A673 (cell line): ENCODE results near the gene PIK3C2A. TPM values are rescaled to one million over a fixed set of nuclear protein-coding genes. Genes with fewer than 3 reads are reported as not detected.

ENCODE experiments used
- BruUV-seq: library from RNA; stranded (reverse); fragments of 400-500 nt; replicated peaks from 2 replicates; lab custom pipeline; 2021; lab: Mats Ljungman, UMichigan
- CTCF ChIA-PET: fragments of 300-600 bp; sonication (Branson Sonifier 250); formaldehyde crosslinking; loops from one replicate; lab custom pipeline; 2022; ENCODE audit warnings: antibody characterized with exemption; lab: Charles Lee
- POLR2A ChIA-PET: fragments of 300-600 bp; sonication (Branson Sonifier 250); formaldehyde crosslinking; loops from one replicate; lab custom pipeline; 2022; ENCODE audit warnings: antibody characterized with exemption; ENCODE audit not compliant: low non-redundant PET; lab: Charles Lee
- DNase-seq: peaks from one replicate; pipeline ENCODE4 v3.0.0-alpha.2; 2015; ENCODE audit warnings: low spot score
- H3K27ac ChIP-seq: fragments of 200-600 bp; sonication (generic); 2 replicates; pipeline ENCODE4 v1.5.1; 2016; ENCODE audit warnings: mixed run types, low read depth, mild to moderate bottlenecking, mixed read lengths, antibody characterized with exemption, low read length; ENCODE audit not compliant: poor library complexity, severe bottlenecking
- H3K27me3 ChIP-seq: fragments of 200-600 bp; sonication (generic); replicated peaks from 2 replicates; pipeline ENCODE4 v1.6.1; 2017; ENCODE audit warnings: mixed run types, low read depth, mild to moderate bottlenecking, mixed read lengths, antibody characterized with exemption, low read length; ENCODE audit not compliant: insufficient read depth, poor library complexity
- H3K36me3 ChIP-seq: fragments of 200-600 bp; sonication (generic); 2 replicates; pipeline ENCODE4 v1.6.1; 2016; ENCODE audit warnings: mixed run types, mild to moderate bottlenecking, mixed read lengths, antibody characterized with exemption, low read length; ENCODE audit not compliant: insufficient read depth, poor library complexity, severe bottlenecking
- H3K4me1 ChIP-seq: fragments of 200-600 bp; sonication (generic); 2 replicates; pipeline ENCODE4 v1.6.1; 2017; ENCODE audit warnings: mixed run types, mild to moderate bottlenecking, mixed read lengths, antibody characterized with exemption, low read length; ENCODE audit not compliant: insufficient read depth, poor library complexity, severe bottlenecking
- H3K4me3 ChIP-seq: fragments of 200-600 bp; sonication (generic); 2 replicates; pipeline ENCODE4 v1.5.1; 2016; ENCODE audit warnings: low read depth, mixed run types, mild to moderate bottlenecking, mixed read lengths, low read length; ENCODE audit not compliant: poor library complexity, severe bottlenecking
- H3K9me3 ChIP-seq: fragments of 200-600 bp; sonication (generic); 2 replicates; pipeline ENCODE4 v1.6.1; 2016; ENCODE audit warnings: mixed run types, low read depth, mild to moderate bottlenecking, mixed read lengths, antibody characterized with exemption, low read length; ENCODE audit not compliant: poor library complexity, severe bottlenecking
- EZH2 ChIP-seq: fragments of 200-600 bp; sonication (generic); IDR thresholded peaks from 2 replicates; pipeline ENCODE4 v1.6.1; 2017; ENCODE audit warnings: borderline replicate concordance, low read depth, mild to moderate bottlenecking, mixed read lengths, antibody characterized with exemption, low read length; ENCODE audit not compliant: poor library complexity, severe bottlenecking
- intact Hi-C: fragments of 100-400 bp; cut with micrococcal nuclease; formaldehyde crosslinking; loops from one replicate; pipeline ENCODE4 v1.10.0; 2022; ENCODE audit not compliant: unreplicated experiment
- total RNA-seq: library from RNA; stranded (reverse); gene quantifications from 2 replicates; pipeline ENCODE4 v1.2.3, GENCODE V29; 2021
- TF ChIP-seq, protein P1 (sequence below): fragments of 300-800, 200-600 bp; sonication (generic); conservative IDR thresholded peaks from 2 replicates; pipeline ENCODE4 v1.5.1; 2017; ENCODE audit warnings: low read depth, mild to moderate bottlenecking, antibody characterized with exemption, low read length, moderate library complexity, mixed read lengths

The PIK3C2A gene
- total RNA-seq, 1 experiment from 2014 or later: 44.2 TPM

DNA sequence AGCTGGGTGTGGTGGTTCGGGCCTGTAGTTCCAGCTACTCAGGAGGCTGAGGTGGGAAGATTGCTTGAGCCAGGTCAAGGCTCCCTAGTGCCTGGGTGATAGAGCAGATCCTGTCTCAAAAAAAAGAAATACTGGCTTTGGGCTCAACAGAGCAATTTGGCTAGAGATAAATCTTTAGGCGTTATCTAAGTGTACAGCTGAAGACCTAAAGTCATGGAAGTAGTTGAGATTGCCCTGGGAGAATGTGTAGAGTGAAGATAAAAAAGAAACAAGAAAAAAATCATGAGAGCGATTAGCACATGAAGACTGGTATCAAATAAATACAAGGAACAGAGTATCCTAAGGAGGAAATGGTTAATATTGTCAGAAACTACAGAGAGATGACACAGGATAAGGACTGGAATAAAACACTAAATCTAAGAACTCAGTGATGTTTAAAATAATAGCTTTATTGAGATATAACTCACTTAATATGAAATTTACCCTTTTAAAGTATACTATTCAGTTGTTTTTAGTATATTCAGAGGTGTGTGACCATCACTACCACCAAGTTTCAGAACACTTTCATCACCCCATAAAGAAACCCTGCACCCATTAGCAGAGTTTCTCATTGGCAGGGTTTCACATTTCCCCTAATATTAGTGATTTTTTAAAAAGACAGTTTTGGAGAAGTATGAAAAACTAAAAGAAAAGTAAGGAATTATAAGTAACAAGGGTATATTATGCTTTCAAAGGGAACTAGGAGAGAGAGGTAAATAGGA is 20.7 kb downstream of the PIK3C2A start:
- no peaks in the 10 kb centered on the region for H3K4me1 ChIP-seq
- no TSS peak for BruUV-seq
- H3K36me3 ChIP-seq: peaks cover 3% of the 10 kb centered on the region
- H3K27ac ChIP-seq: no peak overlapping the region
- no peak overlapping the region for H3K4me3 ChIP-seq
- no peaks in the 10 kb centered on the region for H3K9me3 ChIP-seq
- intact Hi-C loops: no loop called here
- H3K27me3 ChIP-seq: no peaks in the 10 kb centered on the region
- POLR2A ChIA-PET: no interaction called here
- CTCF ChIA-PET: no interaction called here
- TF ChIP-seq EZH2: no peak
- TF ChIP-seq, protein P1, sequence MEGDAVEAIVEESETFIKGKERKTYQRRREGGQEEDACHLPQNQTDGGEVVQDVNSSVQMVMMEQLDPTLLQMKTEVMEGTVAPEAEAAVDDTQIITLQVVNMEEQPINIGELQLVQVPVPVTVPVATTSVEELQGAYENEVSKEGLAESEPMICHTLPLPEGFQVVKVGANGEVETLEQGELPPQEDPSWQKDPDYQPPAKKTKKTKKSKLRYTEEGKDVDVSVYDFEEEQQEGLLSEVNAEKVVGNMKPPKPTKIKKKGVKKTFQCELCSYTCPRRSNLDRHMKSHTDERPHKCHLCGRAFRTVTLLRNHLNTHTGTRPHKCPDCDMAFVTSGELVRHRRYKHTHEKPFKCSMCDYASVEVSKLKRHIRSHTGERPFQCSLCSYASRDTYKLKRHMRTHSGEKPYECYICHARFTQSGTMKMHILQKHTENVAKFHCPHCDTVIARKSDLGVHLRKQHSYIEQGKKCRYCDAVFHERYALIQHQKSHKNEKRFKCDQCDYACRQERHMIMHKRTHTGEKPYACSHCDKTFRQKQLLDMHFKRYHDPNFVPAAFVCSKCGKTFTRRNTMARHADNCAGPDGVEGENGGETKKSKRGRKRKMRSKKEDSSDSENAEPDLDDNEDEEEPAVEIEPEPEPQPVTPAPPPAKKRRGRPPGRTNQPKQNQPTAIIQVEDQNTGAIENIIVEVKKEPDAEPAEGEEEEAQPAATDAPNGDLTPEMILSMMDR: no peak
- no peak for DNase-seq

DNA sequence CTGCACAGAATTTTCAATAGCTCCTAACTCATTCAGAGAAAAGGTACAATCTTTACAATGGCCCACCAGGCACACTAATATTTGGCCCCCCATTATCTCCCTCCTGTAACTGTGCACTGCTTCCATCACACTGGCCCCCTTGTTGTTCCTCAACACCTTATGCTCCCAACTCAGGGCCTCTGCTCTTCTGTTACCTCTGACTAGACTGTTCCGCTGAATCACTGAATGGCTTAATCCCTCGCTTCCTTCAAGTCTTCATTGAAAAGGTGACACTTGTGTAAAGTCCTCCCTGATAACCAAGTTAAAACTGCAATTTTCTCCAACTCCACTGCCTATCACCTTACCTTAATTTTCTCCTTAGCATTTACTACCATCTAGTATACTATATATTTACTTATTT is 21.8 kb downstream of the PIK3C2A start:
- ChIA-PET CTCF (no interaction called here), POLR2A (no interaction called here)
- no peak overlapping the region for H3K4me3 ChIP-seq
- BruUV-seq: no TSS peak
- H3K9me3 ChIP-seq: no peaks in the 10 kb centered on the region
- DNase-seq: no peak
- H3K36me3 ChIP-seq: peaks cover 3% of the 10 kb centered on the region
- intact Hi-C loops: no loop called here
- no peak for TF ChIP-seq EZH2
- TF ChIP-seq, protein P1: no peak
- no peaks in the 10 kb centered on the region for H3K27me3 ChIP-seq
- no peaks in the 10 kb centered on the region for H3K4me1 ChIP-seq
- H3K27ac ChIP-seq: no peak overlapping the region

DNA sequence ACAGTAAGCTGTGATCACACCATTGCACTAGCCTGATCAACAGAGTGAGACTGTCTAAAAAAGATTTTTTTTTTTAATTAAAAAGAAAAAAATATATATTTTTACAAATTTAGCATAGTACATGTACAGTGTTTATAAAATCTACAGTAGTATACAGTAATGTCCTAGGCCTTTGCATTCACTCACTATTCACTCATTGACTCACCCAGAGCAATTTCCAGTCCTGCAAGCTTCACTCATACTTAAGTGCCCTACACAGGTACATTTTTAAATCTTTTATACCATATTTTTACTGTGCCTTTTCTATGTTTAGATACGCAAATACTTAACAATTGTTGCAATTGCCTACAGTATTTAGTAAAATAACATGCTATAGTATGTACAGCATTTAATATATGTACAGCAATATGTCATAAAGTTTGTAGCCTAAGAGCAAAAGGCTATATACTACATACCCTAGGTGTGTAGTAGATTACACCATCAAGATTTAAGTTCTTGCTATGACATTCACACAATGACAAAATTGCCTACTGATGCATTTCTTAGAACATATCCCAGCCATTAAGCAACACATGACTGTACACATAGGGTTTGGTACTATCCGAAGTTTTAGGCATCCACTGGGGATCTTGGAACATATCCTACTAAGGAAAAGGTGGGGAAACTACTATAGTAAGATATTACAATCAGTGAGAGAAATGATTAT is 22.8 kb downstream of the PIK3C2A start:
- BruUV-seq: no TSS peak
- intact Hi-C loops: no loop called here

More for the DNA sequence above, 22.8 kb downstream of the PIK3C2A start:
- CTCF ChIA-PET: no interaction called here
- DNase-seq: no peak
- POLR2A ChIA-PET: no interaction called here
- Histone ChIP-seq H3K36me3 (peaks cover 3% of the 10 kb centered on the region), H3K27me3 (no peaks in the 10 kb centered on the region), H3K4me1 (no peaks in the 10 kb centered on the region), H3K27ac (no peak overlapping the region), H3K4me3 (no peak overlapping the region), H3K9me3 (no peaks in the 10 kb centered on the region)
- TF ChIP-seq, protein P1: no peak
- no peak for TF ChIP-seq EZH2
